SU-DHL-6 (cell line): Measurements from ENCODE around the gene BTG3.

Experiments
- H2AFZ ChIP-seq: fragments of 200-600 bp; sonication (generic); 2 replicates; pipeline ENCODE4 v1.6.1; 2014; ENCODE audit warnings: low read depth, mild to moderate bottlenecking, moderate library complexity, mixed read lengths, antibody characterized with exemption, low read length; ENCODE audit not compliant: severe bottlenecking
- H3F3A ChIP-seq: fragments of 200-600 bp; shearing (Covaris generic); 2 replicates; pipeline ENCODE4 v1.6.0; 2016; ENCODE audit warnings: antibody characterized with exemption, mild to moderate bottlenecking; ENCODE audit not compliant: insufficient read depth
- H3K27ac ChIP-seq: fragments of 200-600 bp; sonication (generic); 2 replicates; pipeline ENCODE4 v1.5.1; 2016; ENCODE audit warnings: low read depth, mild to moderate bottlenecking, low read length, moderate library complexity, mixed read lengths
- H3K27me3 ChIP-seq: fragments of 200-600 bp; sonication (generic), shearing (Covaris generic); 2 replicates; pipeline ENCODE4 v1.6.0; 2014; ENCODE audit warnings: mild to moderate bottlenecking, low read length
- H3K36me3 ChIP-seq: fragments of 200-600 bp; sonication (generic); 2 replicates; pipeline ENCODE4 v1.6.1; 2014; ENCODE audit warnings: mild to moderate bottlenecking, low read length, mixed read lengths
- H3K4me2 ChIP-seq: fragments of 300-600, 200-600 bp; shearing (Covaris generic), sonication (generic); 2 replicates; pipeline ENCODE4 v1.6.0; 2014; ENCODE audit warnings: low read length, low read depth, mild to moderate bottlenecking; ENCODE audit not compliant: poor library complexity, severe bottlenecking
- H3K4me3 ChIP-seq: fragments of 200-600 bp; sonication (generic); 2 replicates; pipeline ENCODE4 v1.5.1; 2014; ENCODE audit warnings: antibody characterized with exemption, low read length, mild to moderate bottlenecking, mixed read lengths; ENCODE audit not compliant: insufficient read depth, poor library complexity, severe bottlenecking
- H3K79me2 ChIP-seq: fragments of 200-600 bp; sonication (generic); 2 replicates; pipeline ENCODE4 v1.6.1; 2014; ENCODE audit warnings: mild to moderate bottlenecking, low read length, moderate library complexity; ENCODE audit not compliant: insufficient read depth
- H3K9ac ChIP-seq: fragments of 200-600 bp; sonication (generic); 2 replicates; pipeline ENCODE4 v1.7.0; 2014; ENCODE audit warnings: mild to moderate bottlenecking, low read length
- H3K9me2 ChIP-seq: fragments of 200-600 bp; sonication (generic); replicated peaks from 2 replicates; pipeline ENCODE4 v1.6.1; 2014; ENCODE audit warnings: low read length; ENCODE audit not compliant: insufficient read depth
- H3K9me3 ChIP-seq: fragments of 200-600 bp; sonication (generic); 2 replicates; pipeline ENCODE4 v1.6.1; 2014; ENCODE audit warnings: low read length, mixed read lengths; ENCODE audit not compliant: insufficient read depth
- H4K20me1 ChIP-seq: fragments of 200-600 bp; sonication (generic); 2 replicates; pipeline ENCODE4 v1.6.1; 2014; ENCODE audit warnings: low read depth, mild to moderate bottlenecking, antibody characterized with exemption, low read length, moderate library complexity, mixed read lengths
- CTCF ChIP-seq: fragments of 200-600 bp; sonication (generic); IDR thresholded peaks from one replicate; pipeline ENCODE4 v1.5.1; 2017; ENCODE audit warnings: antibody characterized with exemption, mild to moderate bottlenecking, low read length, moderate library complexity; ENCODE audit not compliant: insufficient read depth, poor library complexity, severe bottlenecking
- EZH2phosphoT487 ChIP-seq: fragments of 200-600 bp; sonication (generic), shearing (Covaris generic); conservative IDR thresholded peaks from 2 replicates; pipeline ENCODE4 v1.6.1; 2018; ENCODE audit warnings: mild to moderate bottlenecking, antibody characterized with exemption, low read length, moderate library complexity, mixed read lengths

Gene BTG3

GRCh38 chr21:17658931-17659330 is 46.2 kb upstream of the BTG3 start:
- TF ChIP-seq EZH2phosphoT487 (no peak), CTCF (no peak)

GRCh38 chr21:17651526-17651925 is 38.8 kb upstream of the BTG3 start:
- H4K20me1 ChIP-seq = no peaks in the 10 kb centered on the region
- H3K9ac ChIP-seq = no peak overlapping the region
- no peaks in the 10 kb centered on the region for H3K79me2 ChIP-seq
- H3K27ac ChIP-seq = no peak overlapping the region
- H3K4me3 ChIP-seq = no peak overlapping the region
- TF ChIP-seq EZH2phosphoT487 = no peak
- TF ChIP-seq CTCF = no peak
- no peaks in the 10 kb centered on the region for H3F3A ChIP-seq
- H3K36me3 ChIP-seq = no peaks in the 10 kb centered on the region
- H3K27me3 ChIP-seq = no peaks in the 10 kb centered on the region
- no peaks in the 10 kb centered on the region for H3K9me2 ChIP-seq
- H2AFZ ChIP-seq = no peak overlapping the region
- H3K4me2 ChIP-seq = no peak overlapping the region
- H3K9me3 ChIP-seq = no peaks in the 10 kb centered on the region

More at GRCh38 chr21:17658931-17659330, 46.2 kb upstream of the BTG3 start:
- Histone ChIP-seq H2AFZ (no peak overlapping the region), H3K9me2 (no peaks in the 10 kb centered on the region), H3K27me3 (no peaks in the 10 kb centered on the region), H3F3A (no peaks in the 10 kb centered on the region), H3K4me2 (no peak overlapping the region), H3K4me3 (no peak overlapping the region), H3K36me3 (no peaks in the 10 kb centered on the region), H3K79me2 (no peaks in the 10 kb centered on the region), H3K27ac (no peak overlapping the region), H3K9ac (no peak overlapping the region), H4K20me1 (no peaks in the 10 kb centered on the region), H3K9me3 (no peaks in the 10 kb centered on the region)

- no peak for TF ChIP-seq CTCF
- TF ChIP-seq EZH2phosphoT487 = no peak
- H4K20me1 ChIP-seq = no peaks in the 10 kb centered on the region
Observed at GRCh38 chr21:17650292-17650691, 37.6 kb upstream of the BTG3 start.

GRCh38 chr21:17646790-17647189 is 34.1 kb upstream of the BTG3 start:
- Histone ChIP-seq H3K9me3 (no peaks in the 10 kb centered on the region), H3K79me2 (no peaks in the 10 kb centered on the region), H2AFZ (no peak overlapping the region), H3K27ac (no peak overlapping the region), H3K9me2 (no peaks in the 10 kb centered on the region), H3K36me3 (no peaks in the 10 kb centered on the region), H3K9ac (no peak overlapping the region), H3F3A (no peaks in the 10 kb centered on the region), H3K4me3 (no peak overlapping the region), H3K4me2 (no peak overlapping the region), H4K20me1 (no peaks in the 10 kb centered on the region), H3K27me3 (no peaks in the 10 kb centered on the region)
- TF ChIP-seq CTCF = no peak
- TF ChIP-seq EZH2phosphoT487 = no peak

More at GRCh38 chr21:17650292-17650691, 37.6 kb upstream of the BTG3 start:
- H3K9me2 ChIP-seq = no peaks in the 10 kb centered on the region
- no peaks in the 10 kb centered on the region for H3K9me3 ChIP-seq
- H3K27ac ChIP-seq = no peak overlapping the region
- H3K4me2 ChIP-seq = no peak overlapping the region
- no peak overlapping the region for H3K4me3 ChIP-seq
- H3K36me3 ChIP-seq = no peaks in the 10 kb centered on the region
- no peaks in the 10 kb centered on the region for H3F3A ChIP-seq
- H3K9ac ChIP-seq = no peak overlapping the region
- H3K79me2 ChIP-seq = no peaks in the 10 kb centered on the region
- no peaks in the 10 kb centered on the region for H3K27me3 ChIP-seq
- no peak overlapping the region for H2AFZ ChIP-seq
